MCF 10A (cell line): ENCODE measurements around the gene ING2. TPM values are rescaled to one million over a fixed set of nuclear protein-coding genes. Genes with fewer than 3 reads are reported as not detected.

ENCODE experiments used
- BruUV-seq: library from RNA; stranded (reverse); fragments of 400-500 nt; replicated peaks from 2 replicates; lab custom pipeline; 2021; lab: Mats Ljungman, UMichigan
- CTCF ChIA-PET: fragments of 300-600 bp; sonication (Branson Sonifier 250); formaldehyde crosslinking; extraction: SDS; loops from one replicate; lab custom pipeline; 2021; ENCODE audit warnings: antibody characterized with exemption, inconsistent platforms; lab: Yijun Ruan, JAX
- POLR2A ChIA-PET: fragments of 300-600, 350-650 bp; sonication (Branson Sonifier 250); formaldehyde crosslinking; extraction: SDS; loops from one replicate; lab custom pipeline; 2020; ENCODE audit warnings: antibody characterized with exemption, inconsistent platforms; lab: Yijun Ruan, JAX
- DNase-seq: peaks from one replicate; pipeline ENCODE4 v3.0.0-alpha.2; 2018; ENCODE audit not compliant: unreplicated experiment
- H3K27ac Mint-ChIP-seq: one replicate; pipeline ENCODE4 v1.8.0; 2022; ENCODE audit warnings: mild to moderate bottlenecking, low read depth, mixed read lengths; ENCODE audit not compliant: unreplicated experiment
- H3K27me3 Mint-ChIP-seq: one replicate; pipeline ENCODE4 v1.8.0; 2022; ENCODE audit warnings: mixed read lengths; ENCODE audit not compliant: insufficient read depth, unreplicated experiment
- H3K36me3 Mint-ChIP-seq: one replicate; pipeline ENCODE4 v1.8.0; 2022; ENCODE audit warnings: mild to moderate bottlenecking, moderate library complexity, mixed read lengths; ENCODE audit not compliant: insufficient read depth, unreplicated experiment
- H3K4me1 Mint-ChIP-seq: one replicate; pipeline ENCODE4 v1.8.0; 2022; ENCODE audit warnings: mixed read lengths; ENCODE audit not compliant: insufficient read depth, unreplicated experiment
- H3K4me3 Mint-ChIP-seq: one replicate; pipeline ENCODE4 v1.8.0; 2022; ENCODE audit warnings: mild to moderate bottlenecking, moderate library complexity, mixed read lengths; ENCODE audit not compliant: unreplicated experiment
- H3K9me3 Mint-ChIP-seq: one replicate; pipeline ENCODE4 v1.8.0; 2022; ENCODE audit warnings: mixed read lengths; ENCODE audit not compliant: unreplicated experiment
- CTCF ChIP-seq: fragments of 200-600 bp; IDR thresholded peaks from one replicate; pipeline ENCODE4 v1.8.0; 2022; ENCODE audit warnings: antibody characterized with exemption, mild to moderate bottlenecking; ENCODE audit not compliant: unreplicated experiment
- intact Hi-C: fragments of 100-400 bp; cut with micrococcal nuclease; formaldehyde crosslinking; loops from 2 replicates; pipeline ENCODE4 v1.14.1; 2022
- total RNA-seq: library from RNA; stranded (reverse); gene quantifications from 2 replicates; pipeline ENCODE4 v1.2.3, GENCODE V29; 2022

The ING2 gene
- total RNA-seq, 1 experiment from 2014 or later, result 10.5 TPM

DNA sequence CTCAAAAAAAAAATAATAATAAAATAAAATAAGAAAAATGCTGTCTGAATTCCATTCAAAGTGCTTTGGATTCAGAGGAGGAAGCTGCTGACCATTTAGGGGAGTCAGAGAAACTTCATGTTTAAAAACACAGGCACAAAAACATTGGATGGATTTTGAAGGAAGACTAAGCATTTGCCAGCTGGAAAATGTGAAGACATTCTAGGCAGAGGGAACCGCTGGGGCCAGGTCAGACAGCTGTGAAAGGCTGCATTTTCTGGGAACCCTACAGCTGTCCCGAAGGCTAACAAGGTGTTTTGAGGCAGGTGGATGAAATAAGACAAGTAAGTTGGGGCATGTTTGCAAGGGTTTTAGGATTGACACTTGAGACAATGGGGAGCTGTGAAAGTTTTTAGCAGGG lies 38.6 kb downstream of the ING2 start:
- BruUV-seq, result no TSS peak
- H3K36me3 Mint-ChIP-seq, result no peaks in the 10 kb centered on the region
- intact Hi-C loops, result no loop called here
- H3K4me3 Mint-ChIP-seq, result no peak overlapping the region
- no peak for TF ChIP-seq CTCF
- no peak overlapping the region for H3K27ac Mint-ChIP-seq
- peaks cover 22% of the 10 kb centered on the region for H3K27me3 Mint-ChIP-seq
- no peak for DNase-seq
- POLR2A ChIA-PET, result interaction anchor here (0.6 to 1.2 kb wide), 2 partner anchors 19 to 38 kb away, joined by 5 to 6 read pairs; no protein-coding TSS in a partner anchor
- H3K4me1 Mint-ChIP-seq, result no peaks in the 10 kb centered on the region
- peaks cover 11% of the 10 kb centered on the region for H3K9me3 Mint-ChIP-seq
- CTCF ChIA-PET, result interaction anchor here (0.8 kb wide), 1 partner anchor 19 kb away, joined by 3 read pairs; no protein-coding TSS in a partner anchor

DNA sequence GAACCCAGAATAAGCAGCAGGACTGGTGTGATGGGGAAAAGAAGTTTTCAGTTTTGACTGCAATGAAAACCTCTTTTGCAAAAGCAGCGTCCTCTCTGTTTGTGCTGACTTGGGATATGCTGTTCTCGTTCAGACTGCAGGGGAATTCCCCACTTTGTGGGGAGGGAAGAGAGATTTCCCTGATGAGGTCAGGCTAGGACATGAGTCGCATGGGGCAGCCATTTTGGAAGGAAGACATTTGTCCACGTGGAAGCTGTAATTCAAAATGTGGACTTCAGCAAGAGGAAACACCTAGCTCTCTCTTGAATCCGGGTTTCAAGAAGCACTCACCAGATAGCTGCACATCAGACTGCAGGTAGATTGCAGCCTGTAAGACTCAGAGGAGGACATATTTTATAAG lies 39.3 kb downstream of the ING2 start:
- H3K9me3 Mint-ChIP-seq, result peaks cover 11% of the 10 kb centered on the region
- CTCF ChIA-PET, result no interaction called here
- H3K27ac Mint-ChIP-seq, result no peak overlapping the region
- no peak for DNase-seq
- POLR2A ChIA-PET, result interaction anchor here (0.6 to 1.2 kb wide), 2 partner anchors 38 to 556 kb away, joined by 3 to 5 read pairs; no protein-coding TSS in a partner anchor
- BruUV-seq, result no TSS peak
- H3K36me3 Mint-ChIP-seq, result no peaks in the 10 kb centered on the region
- intact Hi-C loops, result no loop called here
- no peak for TF ChIP-seq CTCF
- H3K4me1 Mint-ChIP-seq, result no peaks in the 10 kb centered on the region
- H3K4me3 Mint-ChIP-seq, result no peak overlapping the region
- peaks cover 22% of the 10 kb centered on the region for H3K27me3 Mint-ChIP-seq

- intact Hi-C loops, result no loop called here
- H3K36me3 Mint-ChIP-seq, result no peaks in the 10 kb centered on the region
- H3K27me3 Mint-ChIP-seq, result peaks cover 22% of the 10 kb centered on the region
- no peaks in the 10 kb centered on the region for H3K4me1 Mint-ChIP-seq
- H3K9me3 Mint-ChIP-seq, result peaks cover 11% of the 10 kb centered on the region
- no peak overlapping the region for H3K4me3 Mint-ChIP-seq
- ChIA-PET CTCF (interaction anchor here (0.5 to 0.6 kb wide), 3 partner anchors 9 to 182 kb away, joined by 3 to 4 read pairs (median 4); no protein-coding TSS in a partner anchor), POLR2A (no interaction called here)
- no TSS peak for BruUV-seq
- H3K27ac Mint-ChIP-seq, result no peak overlapping the region
- DNase-seq, result no peak
- no peak for TF ChIP-seq CTCF
These were observed 41.5 kb downstream of the ING2 start for GRCh38 chr4:183546376-183546775.

- POLR2A ChIA-PET, result no interaction called here
- H3K4me3 Mint-ChIP-seq, result no peak overlapping the region
- intact Hi-C loops, result no loop called here
- no peak overlapping the region for H3K27ac Mint-ChIP-seq
- no peaks in the 10 kb centered on the region for H3K4me1 Mint-ChIP-seq
- DNase-seq, result no peak
- CTCF ChIA-PET, result interaction anchor here (0.5 to 0.6 kb wide), 2 partner anchors 16 to 599 kb away, joined by 4 to 5 read pairs; no protein-coding TSS in a partner anchor
- BruUV-seq, result no TSS peak
- H3K27me3 Mint-ChIP-seq, result peaks cover 9% of the 10 kb centered on the region
- H3K36me3 Mint-ChIP-seq, result no peaks in the 10 kb centered on the region
- no peak for TF ChIP-seq CTCF
- peaks cover 21% of the 10 kb centered on the region for H3K9me3 Mint-ChIP-seq
These were observed 43.4 kb downstream of the ING2 start for GRCh38 chr4:183548306-183548705.
